ENCODE data around the gene WDR59.
A peak's percentile ranks its signal among the peaks of the same experiment; 100 is the strongest.
"Not testable (repeated sequence)": the region's sequence is repeated elsewhere in the genome, so short reads cannot be mapped to it uniquely, and the experiment has no call there.

The WDR59 gene

DNA sequence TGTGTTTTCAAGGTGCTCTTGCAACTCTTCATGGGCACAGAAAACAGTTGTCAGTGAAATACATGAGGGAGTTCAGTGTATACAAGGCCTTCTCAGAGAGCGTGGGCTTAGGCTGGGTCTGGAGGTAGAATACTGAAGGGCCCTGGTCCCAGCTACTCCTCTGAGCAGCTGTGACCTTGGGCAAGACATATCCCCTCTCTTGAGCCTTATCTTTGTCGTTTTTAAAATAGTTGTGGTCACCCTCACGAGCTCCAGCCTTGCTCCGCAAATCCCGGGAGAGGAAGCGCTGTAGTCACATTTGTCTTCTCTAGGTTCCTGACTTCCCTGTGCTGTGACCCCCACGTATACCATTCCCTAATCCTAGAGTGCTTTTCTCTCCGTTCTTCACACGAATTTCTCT, 17.6 kb upstream of the WDR59 start:
- FAIRE-seq (no peak), DNase-seq (ENCODE audit: insufficient read length, low spot score) (no peak)
- no peak for TF ChIP-seq POLR2A (IDR thresholded peaks at IDR 0.05; ENCODE audit: low read depth, low read length)

- TF ChIP-seq POLR2A (IDR thresholded peaks at IDR 0.05; ENCODE audit: low read depth, low read length) = no peak
- DNase-seq (ENCODE audit: insufficient read length, low spot score) (no peak), FAIRE-seq (no peak)
These were observed 15.7 kb upstream of the WDR59 start for GRCh38 chr16:75000481-75001081.

DNA sequence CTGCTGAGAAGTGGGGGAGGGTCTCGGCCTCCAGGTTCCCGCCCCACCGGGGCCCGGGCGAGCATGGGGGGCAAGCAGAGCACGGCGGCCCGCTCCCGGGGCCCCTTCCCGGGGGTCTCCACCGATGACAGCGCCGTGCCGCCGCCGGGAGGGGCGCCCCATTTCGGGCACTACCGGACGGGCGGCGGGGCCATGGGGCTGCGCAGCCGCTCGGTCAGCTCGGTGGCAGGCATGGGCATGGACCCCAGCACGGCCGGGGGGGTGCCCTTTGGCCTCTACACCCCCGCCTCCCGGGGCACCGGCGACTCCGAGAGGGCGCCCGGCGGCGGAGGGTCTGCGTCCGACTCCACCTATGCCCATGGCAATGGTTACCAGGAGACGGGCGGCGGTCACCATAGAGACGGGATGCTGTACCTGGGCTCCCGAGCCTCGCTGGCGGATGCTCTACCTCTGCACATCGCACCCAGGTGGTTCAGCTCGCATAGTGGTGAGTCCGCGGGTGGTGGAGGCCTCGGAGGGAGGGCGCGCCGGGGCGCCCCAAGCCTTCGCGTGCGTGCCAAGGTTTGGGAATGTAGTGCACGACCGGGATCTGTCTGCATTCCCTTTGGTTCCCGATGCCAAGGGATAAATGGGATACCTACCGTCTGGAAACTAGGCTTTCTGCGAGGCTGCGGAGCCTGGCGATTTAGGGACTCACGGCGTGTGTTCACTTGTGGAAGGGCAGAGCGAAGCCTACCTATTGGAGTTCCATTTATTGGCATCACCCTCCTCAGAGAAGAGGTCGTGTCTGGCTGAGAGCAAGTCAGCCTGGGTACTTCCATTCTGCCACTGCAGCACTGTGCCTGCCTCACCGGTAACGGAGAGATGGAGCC, 14.9 kb upstream of the WDR59 start:
- DNase-seq (ENCODE audit: insufficient read length, low spot score) (no peak), FAIRE-seq (no peak)
- no peak for TF ChIP-seq POLR2A (IDR thresholded peaks at IDR 0.05; ENCODE audit: low read depth, low read length)

GRCh38 chr16:74999219-74999608, 14.3 kb upstream of the WDR59 start:
- no peak for TF ChIP-seq POLR2A (IDR thresholded peaks at IDR 0.05; ENCODE audit: low read depth, low read length)
- DNase-seq (ENCODE audit: insufficient read length, low spot score) (no peak), FAIRE-seq (no peak)

DNA sequence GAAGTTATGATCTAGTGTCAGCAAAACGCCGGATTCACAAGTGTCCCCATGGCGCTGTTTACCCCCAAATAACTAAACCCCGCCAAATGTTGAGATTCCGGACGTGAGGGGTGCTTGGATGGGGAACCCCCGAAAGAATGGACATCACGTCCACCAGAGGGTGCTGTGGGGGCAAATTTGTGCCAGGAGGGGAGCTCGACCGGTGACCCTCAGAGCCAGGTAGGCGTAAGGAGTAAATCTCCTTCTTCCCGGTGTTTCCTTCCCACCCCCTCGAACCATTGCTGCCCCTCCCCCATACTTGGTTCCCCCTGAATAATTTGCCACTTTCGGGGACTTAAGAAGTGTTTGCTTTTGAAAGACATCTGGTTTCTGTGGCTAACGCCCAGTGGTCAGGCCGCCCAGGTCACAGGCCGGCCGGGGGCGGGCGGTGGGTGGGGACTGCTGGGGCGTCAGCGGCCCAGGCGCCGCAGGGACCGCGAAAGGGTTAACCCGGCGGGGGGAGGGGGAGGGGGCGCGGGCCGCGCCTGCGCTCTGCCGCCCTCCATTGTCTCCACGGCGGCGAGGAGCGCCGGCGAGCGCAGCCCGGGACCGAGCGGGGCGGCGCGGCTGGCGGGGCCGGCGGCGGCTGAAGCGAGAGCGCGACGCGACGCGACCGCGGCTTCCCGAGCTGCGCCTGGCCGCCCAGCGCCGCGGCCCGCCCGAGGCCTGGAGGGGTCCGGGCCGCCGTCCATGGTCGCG, 13.7 kb upstream of the WDR59 start, which contains the start of gene ZNRF1:
ZNRF1 (plus strand) TSS at position 544 of the 738 bp plus-strand sequence. CDS start 648 bp downstream, outside the sequence.
- FAIRE-seq (no peak), DNase-seq (ENCODE audit: insufficient read length, low spot score) (peak; percentile 79)
- peak; percentile 93 for TF ChIP-seq POLR2A (IDR thresholded peaks at IDR 0.05; ENCODE audit: low read depth, low read length)

DNA sequence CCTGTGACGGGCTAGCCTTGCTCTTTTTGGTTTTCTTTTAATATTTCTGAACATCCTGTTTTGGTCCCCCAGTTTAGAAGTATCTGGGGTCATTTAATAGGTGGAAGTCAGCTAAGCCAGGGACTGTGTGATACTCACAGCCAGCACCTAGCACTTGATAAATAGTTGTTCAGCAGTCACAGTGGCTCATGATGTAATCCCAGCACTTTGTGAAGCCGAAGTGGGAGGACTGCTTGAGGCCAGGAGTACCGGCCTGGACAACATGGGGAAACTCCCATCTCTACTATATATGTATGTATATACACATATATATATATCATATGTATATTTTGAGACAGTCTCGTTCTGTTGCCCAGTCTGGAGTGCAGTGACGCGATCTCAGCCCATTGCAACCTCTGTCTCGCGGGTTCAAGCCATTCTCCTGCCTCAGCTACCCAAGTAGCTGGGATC, 12.1 kb upstream of the WDR59 start:
- DNase-seq (ENCODE audit: insufficient read length, low spot score) (no peak), FAIRE-seq (no peak)
- no peak for TF ChIP-seq POLR2A (IDR thresholded peaks at IDR 0.05; ENCODE audit: low read depth, low read length)

DNA sequence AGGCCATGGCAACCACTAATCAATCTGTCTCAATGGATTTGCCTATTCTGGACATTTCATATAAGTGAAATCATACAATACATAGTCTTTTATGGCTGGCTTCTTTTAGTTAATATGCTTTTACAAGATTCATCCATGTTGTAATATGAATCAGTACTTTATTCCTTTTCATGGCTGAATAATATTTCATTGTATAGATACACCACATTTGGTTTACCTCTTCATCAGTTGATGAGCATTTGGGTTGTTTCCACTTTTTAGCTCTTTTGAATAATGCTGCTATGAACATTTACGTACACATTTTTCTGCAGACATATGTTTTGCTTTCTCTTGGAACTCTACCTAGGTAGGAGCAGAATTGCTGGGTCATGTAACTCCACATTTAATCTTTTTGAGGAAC, 11.1 kb upstream of the WDR59 start:
- no peak for FAIRE-seq
- TF ChIP-seq POLR2A (IDR thresholded peaks at IDR 0.05; ENCODE audit: low read depth, low read length) = no peak
- no peak for DNase-seq (ENCODE audit: insufficient read length, low spot score)

DNA sequence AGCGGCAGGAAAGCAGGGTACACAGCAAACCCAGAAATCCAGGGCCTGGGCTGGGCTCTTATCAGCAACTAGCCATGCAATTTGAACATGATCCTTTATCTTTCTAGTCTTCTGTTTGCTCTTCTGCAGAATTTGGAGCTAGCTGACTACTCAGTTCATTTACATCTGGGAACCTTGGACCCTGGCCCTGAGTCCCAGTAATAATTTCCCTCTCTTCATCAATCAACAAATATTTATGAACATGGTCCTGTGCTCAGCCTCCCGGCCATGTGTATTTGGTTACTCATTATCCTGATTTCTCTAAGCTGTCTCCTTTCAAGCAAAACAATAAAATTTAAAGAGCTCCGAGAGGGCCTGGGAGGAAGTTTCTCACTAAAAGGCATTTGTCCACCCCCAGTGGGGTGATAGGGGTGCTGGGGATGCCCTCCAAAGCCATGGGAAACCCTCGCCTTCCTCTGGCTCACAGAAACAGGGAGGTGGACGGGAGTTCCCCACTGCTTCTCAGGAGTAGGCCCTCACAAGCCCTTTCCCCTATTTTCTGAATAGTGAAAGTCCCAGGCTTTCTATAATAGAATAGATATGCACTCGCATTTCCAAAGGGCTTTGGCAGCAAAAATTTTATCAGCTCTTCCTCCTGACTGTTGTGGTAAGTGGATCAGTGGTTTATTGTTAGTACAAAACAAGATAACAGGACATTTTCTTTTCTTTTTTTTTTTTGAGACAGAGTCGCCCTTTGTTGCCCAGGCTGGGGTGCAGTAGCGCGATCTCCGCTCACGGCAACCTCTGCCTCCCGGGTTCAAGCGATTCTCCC, 6.9 kb upstream of the WDR59 start:
- TF ChIP-seq POLR2A (IDR thresholded peaks at IDR 0.05; ENCODE audit: low read depth, low read length) = no peak
- no peak for DNase-seq (ENCODE audit: insufficient read length, low spot score)
- FAIRE-seq = no peak

- DNase-seq (ENCODE audit: insufficient read length, low spot score) = no peak
- no peak for FAIRE-seq
- no peak for TF ChIP-seq POLR2A (IDR thresholded peaks at IDR 0.05; ENCODE audit: low read depth, low read length)
These were observed 6.3 kb upstream of the WDR59 start for GRCh38 chr16:74991268-74991592.

DNA sequence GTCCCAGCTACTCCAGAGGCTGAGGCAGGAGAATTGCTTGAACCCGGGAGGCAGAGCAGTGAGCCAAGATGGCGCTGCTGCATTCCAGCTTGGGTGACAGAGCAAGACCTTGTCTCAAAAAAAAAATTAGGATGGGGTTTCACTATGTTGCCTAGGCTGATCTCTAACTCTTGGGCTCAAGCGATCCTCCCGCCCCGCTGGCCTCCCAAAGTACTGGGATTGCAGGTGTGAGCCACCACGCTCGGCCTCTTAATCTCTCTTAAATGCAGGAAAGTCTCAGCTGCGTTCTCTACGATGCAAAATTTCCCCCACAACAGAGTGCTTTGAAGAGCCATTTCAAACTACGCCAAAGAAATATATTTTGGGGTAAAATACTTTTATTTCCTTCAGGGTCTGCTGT, 5.9 kb upstream of the WDR59 start:
- no peak for FAIRE-seq
- TF ChIP-seq POLR2A (IDR thresholded peaks at IDR 0.05; ENCODE audit: low read depth, low read length) = no peak
- DNase-seq (ENCODE audit: insufficient read length, low spot score) = no peak

GRCh38 chr16:74989864-74990263, 4.9 kb upstream of the WDR59 start:
- not testable (repeated sequence) for FAIRE-seq; DNase-seq (ENCODE audit: insufficient read length, low spot score)

- no peak for DNase-seq (ENCODE audit: insufficient read length, low spot score)
- no peak for FAIRE-seq
- TF ChIP-seq POLR2A (IDR thresholded peaks at IDR 0.05; ENCODE audit: low read depth, low read length) = no peak
These were observed 2.2 kb upstream of the WDR59 start for GRCh38 chr16:74987027-74987681.

DNA sequence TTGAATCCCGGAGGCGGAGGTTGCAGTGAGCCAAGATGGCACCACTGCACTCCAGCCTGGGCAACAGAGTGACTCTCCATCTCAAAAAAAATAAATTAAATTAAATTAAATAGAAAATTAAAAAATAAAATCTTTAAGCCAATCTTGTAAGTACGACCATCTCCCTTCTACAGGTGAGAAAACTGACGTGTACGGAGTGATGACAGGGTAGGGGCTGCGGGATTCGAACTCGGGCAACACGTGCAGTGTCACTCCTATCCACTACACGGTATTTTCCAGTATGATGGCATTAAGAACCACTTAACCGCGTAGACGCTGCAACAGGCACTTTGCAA, 762 bp downstream of the WDR59 start:
- no peak for TF ChIP-seq POLR2A (IDR thresholded peaks at IDR 0.05; ENCODE audit: low read depth, low read length)
- DNase-seq (ENCODE audit: insufficient read length, low spot score) (no peak), FAIRE-seq (no peak)

Measured in H54 (cell line).